Brain microvascular endothelial cell (primary cell): ENCODE results near the gene C6orf120.

Source experiments
- DNase-seq: peaks from one replicate; pipeline ENCODE4 v3.0.0-alpha.2; 2020
- H3K27ac ChIP-seq: fragments of 250-450 bp; sonication (Bioruptor Pico); 2 replicates; pipeline ENCODE4 v1.5.1; 2020; ENCODE audit warnings: mild to moderate bottlenecking, moderate library complexity
- H3K27me3 ChIP-seq: fragments of 250-450 bp; sonication (Bioruptor Pico); replicated peaks from 2 replicates; pipeline ENCODE4 v1.5.1; 2020; ENCODE audit warnings: mild to moderate bottlenecking
- H3K36me3 ChIP-seq: fragments of 250-450 bp; sonication (Bioruptor Pico); replicated peaks from 2 replicates; pipeline ENCODE4 v1.5.1; 2020; ENCODE audit warnings: mild to moderate bottlenecking
- H3K4me3 ChIP-seq: 2 replicates; pipeline ENCODE4 v1.5.1; 2011; ENCODE audit warnings: low read depth, mild to moderate bottlenecking, control low read depth, low read length, moderate library complexity
- in situ Hi-C: cut with HindIII; loops from 2 replicates; pipeline ENCODE4 v1.10.0; 2017; ENCODE audit warnings: low sequenced_read_pairs, low pct_ligation_motif_present
- TF ChIP-seq, protein P1 (sequence below): IDR thresholded peaks from 2 replicates; pipeline ENCODE4 v1.5.1; 2011; ENCODE audit warnings: low read depth, mild to moderate bottlenecking, moderate library complexity, low read length, control low read depth, inconsistent platforms; ENCODE audit errors: missing control alignments

Gene C6orf120

DNA sequence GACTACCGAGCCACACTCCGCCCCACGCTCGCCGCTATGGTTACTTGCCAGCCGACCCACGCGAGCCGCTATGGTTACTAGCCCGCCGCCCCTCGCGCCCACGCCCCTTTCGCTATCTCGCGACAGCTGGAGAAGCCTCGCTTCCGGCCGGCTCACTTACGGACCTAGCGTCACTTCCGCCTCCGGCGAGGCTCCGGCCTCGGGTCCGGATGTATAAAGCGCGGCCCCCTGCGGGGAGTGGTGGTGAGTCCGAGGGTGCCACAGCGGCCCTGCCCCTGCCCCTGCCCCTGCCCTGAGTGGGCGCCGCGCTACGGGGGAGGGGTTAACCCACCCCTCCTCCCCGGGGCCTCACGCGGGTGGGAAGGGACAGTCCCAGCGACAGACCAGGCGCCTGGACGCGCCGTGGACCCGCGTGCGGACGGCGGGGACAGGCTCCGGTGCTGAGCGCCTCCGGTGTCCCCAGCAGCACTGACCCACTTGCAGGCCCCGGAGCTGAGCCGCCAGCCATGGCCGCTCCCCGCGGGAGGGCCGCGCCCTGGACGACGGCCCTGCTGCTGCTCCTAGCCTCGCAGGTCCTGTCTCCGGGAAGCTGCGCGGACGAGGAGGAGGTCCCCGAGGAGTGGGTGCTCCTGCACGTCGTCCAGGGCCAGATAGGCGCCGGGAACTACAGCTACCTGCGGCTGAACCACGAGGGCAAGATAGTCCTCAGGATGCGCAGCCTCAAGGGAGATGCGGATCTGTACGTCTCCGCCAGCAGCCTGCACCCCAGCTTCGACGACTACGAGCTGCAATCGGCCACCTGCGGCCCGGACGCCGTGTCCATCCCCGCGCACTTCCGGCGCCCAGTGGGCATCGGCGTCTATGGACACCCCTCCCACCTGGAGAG is at the start of gene C6orf120, which contains the start of gene WDR27:
Gene C6orf120, plus strand, starts transcription at position 173 of the 886 bp plus-strand sequence. Its CDS starts 334 bp downstream, at position 507.
Gene WDR27, minus strand, starts transcription at position 76 of the 886 bp plus-strand sequence. CDS start 13,024 bp downstream, outside the sequence.
- Histone ChIP-seq H3K4me3 (peak within 1 kb of the TSS; percentile 91), H3K27me3 (no peaks in the 10 kb centered on the region), H3K36me3 (peaks cover 3% of the 10 kb centered on the region), H3K27ac (peak within 1 kb of the TSS; percentile 97)
- in situ Hi-C loops, result no loop called here
- TF ChIP-seq, protein P1, sequence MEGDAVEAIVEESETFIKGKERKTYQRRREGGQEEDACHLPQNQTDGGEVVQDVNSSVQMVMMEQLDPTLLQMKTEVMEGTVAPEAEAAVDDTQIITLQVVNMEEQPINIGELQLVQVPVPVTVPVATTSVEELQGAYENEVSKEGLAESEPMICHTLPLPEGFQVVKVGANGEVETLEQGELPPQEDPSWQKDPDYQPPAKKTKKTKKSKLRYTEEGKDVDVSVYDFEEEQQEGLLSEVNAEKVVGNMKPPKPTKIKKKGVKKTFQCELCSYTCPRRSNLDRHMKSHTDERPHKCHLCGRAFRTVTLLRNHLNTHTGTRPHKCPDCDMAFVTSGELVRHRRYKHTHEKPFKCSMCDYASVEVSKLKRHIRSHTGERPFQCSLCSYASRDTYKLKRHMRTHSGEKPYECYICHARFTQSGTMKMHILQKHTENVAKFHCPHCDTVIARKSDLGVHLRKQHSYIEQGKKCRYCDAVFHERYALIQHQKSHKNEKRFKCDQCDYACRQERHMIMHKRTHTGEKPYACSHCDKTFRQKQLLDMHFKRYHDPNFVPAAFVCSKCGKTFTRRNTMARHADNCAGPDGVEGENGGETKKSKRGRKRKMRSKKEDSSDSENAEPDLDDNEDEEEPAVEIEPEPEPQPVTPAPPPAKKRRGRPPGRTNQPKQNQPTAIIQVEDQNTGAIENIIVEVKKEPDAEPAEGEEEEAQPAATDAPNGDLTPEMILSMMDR, result no peak
- DNase-seq, result peak; percentile 95

DNA sequence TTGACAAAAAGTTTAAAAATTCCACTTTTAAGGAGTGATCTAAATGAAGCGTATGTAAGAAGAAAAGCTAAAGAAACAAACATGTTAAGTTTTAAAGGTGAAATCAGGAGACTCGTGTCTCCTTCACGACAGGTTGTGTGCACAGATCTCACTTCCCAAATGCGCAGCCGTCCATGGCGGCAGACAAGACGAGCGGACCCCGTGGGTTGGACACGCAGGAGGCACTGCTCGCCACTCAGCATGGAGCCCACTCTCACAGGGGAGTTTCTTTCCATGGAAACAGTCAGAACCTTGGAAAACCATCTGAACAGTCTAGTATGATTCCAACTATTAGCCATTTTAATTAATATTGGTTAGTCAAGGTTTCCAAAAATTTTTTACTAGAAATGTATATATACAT is 49.0 kb upstream of the C6orf120 start:
- TF ChIP-seq, protein P1, result no peak
- no peak overlapping the region for H3K27ac ChIP-seq
- H3K27me3 ChIP-seq, result no peaks in the 10 kb centered on the region
- H3K4me3 ChIP-seq, result no peak overlapping the region
- H3K36me3 ChIP-seq, result peaks cover 4% of the 10 kb centered on the region
- in situ Hi-C loops, result no loop called here
- DNase-seq, result no peak

DNA sequence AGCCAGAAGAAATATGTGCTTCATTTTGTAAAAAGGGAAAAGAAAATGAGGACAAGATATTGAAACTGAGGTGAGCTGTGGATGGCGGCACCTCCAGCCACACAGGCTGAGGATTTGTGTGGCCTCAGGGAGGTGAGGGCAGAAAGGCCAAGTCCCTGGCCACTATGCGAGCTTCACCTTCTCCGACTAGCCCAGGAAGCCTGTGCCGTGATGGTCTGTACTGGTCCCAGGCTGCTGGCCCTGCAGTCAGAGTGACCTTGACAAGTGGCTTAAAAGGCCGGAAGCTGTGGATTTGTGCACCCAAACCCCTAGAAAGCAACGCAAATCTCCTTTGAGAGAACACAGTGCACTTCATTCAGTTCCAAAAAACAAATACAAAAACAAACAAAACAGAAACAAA is 48.2 kb upstream of the C6orf120 start:
- in situ Hi-C loops, result no loop called here
- Histone ChIP-seq H3K27ac (no peak overlapping the region), H3K27me3 (no peaks in the 10 kb centered on the region), H3K4me3 (no peak overlapping the region), H3K36me3 (peaks cover 6% of the 10 kb centered on the region)
- TF ChIP-seq, protein P1, result no peak
- DNase-seq, result no peak

DNA sequence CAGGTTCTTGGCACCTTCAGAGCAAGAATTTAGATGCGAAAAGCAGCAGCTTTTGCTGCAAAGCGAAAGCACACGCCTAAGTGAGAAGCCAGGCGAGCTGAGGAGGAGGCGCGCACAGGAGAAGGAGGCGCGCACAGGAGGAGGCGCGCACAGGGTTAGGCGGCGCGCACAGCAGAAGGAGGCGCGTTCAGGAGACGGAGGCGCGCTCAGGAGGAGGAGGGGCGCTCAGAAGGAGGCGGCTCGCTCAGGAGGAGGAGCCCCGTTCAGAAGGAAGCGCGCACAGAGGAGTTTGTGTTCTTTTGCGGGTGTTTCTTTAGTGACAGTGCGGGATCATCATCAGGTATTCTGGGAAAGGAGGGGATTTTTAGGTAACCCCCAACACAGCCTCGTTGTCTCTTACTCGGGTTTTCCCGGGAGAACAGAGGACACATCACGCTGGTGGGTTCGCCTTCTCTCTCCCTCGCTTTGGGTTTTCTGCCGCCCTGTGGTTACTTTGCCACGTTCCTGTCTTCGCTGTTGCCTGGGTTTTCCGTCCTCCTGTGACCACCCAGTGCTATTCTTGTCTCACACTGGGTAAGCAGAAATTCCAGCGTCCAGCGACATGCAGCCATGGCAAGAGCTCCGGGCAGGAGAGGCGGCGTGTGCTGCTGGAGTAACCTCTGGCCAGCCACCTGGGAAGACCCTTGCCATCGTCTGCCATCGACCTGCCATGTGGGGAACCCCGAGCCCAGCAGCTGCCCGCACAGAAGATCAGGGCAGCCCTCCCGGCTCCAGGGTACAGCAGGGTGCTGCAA is 47.1 kb upstream of the C6orf120 start:
- Histone ChIP-seq H3K36me3 (peaks cover 17% of the 10 kb centered on the region), H3K4me3 (peak overlapping the region; percentile 60), H3K27ac (no peak overlapping the region), H3K27me3 (no peaks in the 10 kb centered on the region)
- peak; percentile 55 for DNase-seq
- in situ Hi-C loops, result no loop called here
- TF ChIP-seq, protein P1, result peak; percentile 55

DNA sequence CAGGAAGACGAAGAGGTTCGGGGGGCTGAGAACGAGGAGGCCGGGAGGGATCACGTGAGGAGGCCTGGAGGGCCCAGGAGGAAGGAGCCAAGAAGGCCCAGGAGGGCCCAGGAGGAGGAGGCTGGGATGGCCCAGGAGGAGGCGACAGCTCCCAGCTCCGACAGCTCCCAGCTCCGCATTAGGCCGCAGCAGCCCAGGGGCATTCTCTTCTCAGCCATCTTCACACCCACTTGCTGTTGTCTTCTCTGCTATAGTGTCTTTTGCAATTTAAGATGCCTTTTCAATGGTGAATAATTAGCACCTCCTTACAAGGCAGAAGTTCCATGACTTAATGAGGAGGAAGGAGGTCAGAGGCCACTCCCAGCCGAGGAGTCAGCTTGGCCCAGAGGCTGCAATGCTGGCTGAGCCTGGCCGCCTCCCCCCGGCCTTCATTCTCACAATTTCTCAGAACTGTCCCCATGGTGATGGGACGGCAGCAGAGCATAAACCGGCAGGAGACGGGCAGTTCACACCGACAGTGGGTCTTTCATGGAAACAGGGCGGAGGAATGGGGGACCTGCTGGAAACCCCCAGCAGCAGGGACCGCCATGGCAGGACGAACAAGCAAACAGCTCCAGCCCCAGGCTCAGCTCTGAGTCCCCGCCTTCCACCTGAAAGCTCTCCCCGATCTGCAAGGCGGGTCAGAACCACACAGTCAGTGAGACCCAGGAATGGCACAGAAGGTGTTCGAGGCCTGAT is 45.2 kb upstream of the C6orf120 start:
- Histone ChIP-seq H3K36me3 (peaks cover 20% of the 10 kb centered on the region), H3K27ac (no peak overlapping the region), H3K4me3 (no peak overlapping the region), H3K27me3 (no peaks in the 10 kb centered on the region)
- no peak for DNase-seq
- in situ Hi-C loops, result no loop called here
- TF ChIP-seq, protein P1, result no peak
